Rectal smooth muscle tissue (tissue), 1 donor: ENCODE data around the gene DENND1A.

ENCODE experiments used
- H3K27ac ChIP-seq: one replicate; pipeline ENCODE4 v1.7.0; 2013; ENCODE audit warnings: low read depth, low read length, inconsistent platforms
- H3K27me3 ChIP-seq: one replicate; pipeline ENCODE4 v1.7.0; 2013; ENCODE audit warnings: low read length; ENCODE audit not compliant: control insufficient read depth, insufficient read depth
- H3K36me3 ChIP-seq: one replicate; pipeline ENCODE4 v1.7.0; 2013; ENCODE audit warnings: low read length; ENCODE audit not compliant: control insufficient read depth, insufficient read depth
- H3K4me1 ChIP-seq: one replicate; pipeline ENCODE4 v1.7.0; 2013; ENCODE audit warnings: low read length; ENCODE audit not compliant: control insufficient read depth, insufficient read depth
- H3K4me3 ChIP-seq: one replicate; pipeline ENCODE4 v1.7.0; 2013; ENCODE audit warnings: low read length
- H3K9ac ChIP-seq: one replicate; pipeline ENCODE4 v1.7.0; 2013; ENCODE audit warnings: low read length

Gene DENND1A

GRCh38 chr9:123548741-123549545 lies 381.0 kb downstream of the DENND1A start:
- Histone ChIP-seq H3K4me1 (no peaks in the 10 kb centered on the region), H3K36me3 (no peaks in the 10 kb centered on the region), H3K4me3 (no peak overlapping the region), H3K9ac (no peak overlapping the region), H3K27ac (no peak overlapping the region), H3K27me3 (no peaks in the 10 kb centered on the region)

- Histone ChIP-seq H3K27ac (no peak overlapping the region), H3K36me3 (no peaks in the 10 kb centered on the region), H3K27me3 (no peaks in the 10 kb centered on the region), H3K4me1 (no peaks in the 10 kb centered on the region), H3K4me3 (no peak overlapping the region), H3K9ac (no peak overlapping the region)
Measured at GRCh38 chr9:123544007-123544827, 385.7 kb downstream of the DENND1A start.

- Histone ChIP-seq H3K27me3 (no peaks in the 10 kb centered on the region), H3K4me1 (no peaks in the 10 kb centered on the region), H3K4me3 (no peak overlapping the region), H3K27ac (no peak overlapping the region), H3K36me3 (no peaks in the 10 kb centered on the region), H3K9ac (no peak overlapping the region)
Measured at GRCh38 chr9:123543492-123543891, 386.4 kb downstream of the DENND1A start.

- H3K4me1 ChIP-seq, result no peaks in the 10 kb centered on the region
- no peaks in the 10 kb centered on the region for H3K27me3 ChIP-seq
- H3K9ac ChIP-seq, result no peak overlapping the region
- no peak overlapping the region for H3K4me3 ChIP-seq
- H3K36me3 ChIP-seq, result no peaks in the 10 kb centered on the region
- no peak overlapping the region for H3K27ac ChIP-seq
Measured at GRCh38 chr9:123542435-123543225, 387.3 kb downstream of the DENND1A start.

- Histone ChIP-seq H3K27ac (no peak overlapping the region), H3K4me1 (no peaks in the 10 kb centered on the region), H3K36me3 (no peaks in the 10 kb centered on the region), H3K27me3 (no peaks in the 10 kb centered on the region), H3K9ac (no peak overlapping the region), H3K4me3 (no peak overlapping the region)
Measured at GRCh38 chr9:123541411-123541810, 388.5 kb downstream of the DENND1A start.

GRCh38 chr9:123540457-123540856 lies 389.5 kb downstream of the DENND1A start:
- Histone ChIP-seq H3K9ac (no peak overlapping the region), H3K36me3 (no peaks in the 10 kb centered on the region), H3K4me3 (no peak overlapping the region), H3K4me1 (no peaks in the 10 kb centered on the region), H3K27ac (no peak overlapping the region), H3K27me3 (no peaks in the 10 kb centered on the region)

- Histone ChIP-seq H3K9ac (no peak overlapping the region), H3K27me3 (no peaks in the 10 kb centered on the region), H3K4me3 (no peak overlapping the region)
Measured at GRCh38 chr9:123537809-123538208, 392.1 kb downstream of the DENND1A start.

GRCh38 chr9:123536455-123536868 lies 393.5 kb downstream of the DENND1A start:
- H3K27me3 ChIP-seq, result no peaks in the 10 kb centered on the region
- H3K4me3 ChIP-seq, result no peak overlapping the region
- H3K4me1 ChIP-seq, result no peaks in the 10 kb centered on the region
- H3K9ac ChIP-seq, result no peak overlapping the region
- H3K27ac ChIP-seq, result no peak overlapping the region
- no peaks in the 10 kb centered on the region for H3K36me3 ChIP-seq

More at GRCh38 chr9:123537809-123538208, 392.1 kb downstream of the DENND1A start:
- H3K36me3 ChIP-seq, result no peaks in the 10 kb centered on the region
- no peak overlapping the region for H3K27ac ChIP-seq
- no peaks in the 10 kb centered on the region for H3K4me1 ChIP-seq

GRCh38 chr9:123534336-123534735 lies 395.6 kb downstream of the DENND1A start:
- H3K4me1 ChIP-seq, result no peaks in the 10 kb centered on the region
- no peak overlapping the region for H3K9ac ChIP-seq
- H3K27ac ChIP-seq, result no peak overlapping the region
- H3K4me3 ChIP-seq, result no peak overlapping the region
- no peaks in the 10 kb centered on the region for H3K27me3 ChIP-seq
- H3K36me3 ChIP-seq, result no peaks in the 10 kb centered on the region

- H3K9ac ChIP-seq, result no peak overlapping the region
- H3K4me3 ChIP-seq, result no peak overlapping the region
- no peaks in the 10 kb centered on the region for H3K36me3 ChIP-seq
- no peak overlapping the region for H3K27ac ChIP-seq
- no peaks in the 10 kb centered on the region for H3K27me3 ChIP-seq
- no peaks in the 10 kb centered on the region for H3K4me1 ChIP-seq
Measured at GRCh38 chr9:123530244-123530643, 399.7 kb downstream of the DENND1A start.

- H3K27ac ChIP-seq, result no peak overlapping the region
- no peak overlapping the region for H3K4me3 ChIP-seq
- no peaks in the 10 kb centered on the region for H3K27me3 ChIP-seq
- H3K9ac ChIP-seq, result no peak overlapping the region
- no peaks in the 10 kb centered on the region for H3K4me1 ChIP-seq
- no peaks in the 10 kb centered on the region for H3K36me3 ChIP-seq
Measured at GRCh38 chr9:123528501-123528900, 401.4 kb downstream of the DENND1A start.

GRCh38 chr9:123527981-123528380 lies 401.9 kb downstream of the DENND1A start:
- Histone ChIP-seq H3K4me1 (no peaks in the 10 kb centered on the region), H3K27me3 (no peaks in the 10 kb centered on the region), H3K9ac (no peak overlapping the region), H3K4me3 (no peak overlapping the region), H3K27ac (no peak overlapping the region), H3K36me3 (no peaks in the 10 kb centered on the region)
